NCI-H187 (cell line): Measurements from ENCODE around the gene GRIA1.

ENCODE experiments used
- DNase-seq, 2 experiments: peaks; one replicate each; lab custom pipeline; 2025; lab: John Stamatoyannopoulos, UW

GRIA1 gene

GRCh38 chr5:153659039-153659736 is 168.7 kb downstream of the GRIA1 start:
- DNase-seq = no peak

GRCh38 chr5:153660919-153661318 is 170.4 kb downstream of the GRIA1 start:
- no peak for DNase-seq

GRCh38 chr5:153661897-153662296 is 171.4 kb downstream of the GRIA1 start:
- DNase-seq = no peak

GRCh38 chr5:153670101-153670500 is 179.6 kb downstream of the GRIA1 start:
- no peak for DNase-seq

GRCh38 chr5:153671653-153672346 is 181.3 kb downstream of the GRIA1 start:
- DNase-seq = no peak

- no peak for DNase-seq
These were observed 182.0 kb downstream of the GRIA1 start for GRCh38 chr5:153672347-153673090.

GRCh38 chr5:153674356-153674755 is 183.9 kb downstream of the GRIA1 start:
- no peak for DNase-seq

GRCh38 chr5:153676406-153676805 is 185.9 kb downstream of the GRIA1 start:
- no peak for DNase-seq

GRCh38 chr5:153676821-153677220 is 186.4 kb downstream of the GRIA1 start:
- DNase-seq = no peak

- no peak for DNase-seq
These were observed 188.3 kb downstream of the GRIA1 start for GRCh38 chr5:153678617-153679329.

- no peak for DNase-seq
These were observed 199.8 kb downstream of the GRIA1 start for GRCh38 chr5:153690236-153690635.

GRCh38 chr5:153696256-153696655 is 205.8 kb downstream of the GRIA1 start:
- no peak for DNase-seq

- no peak for DNase-seq
These were observed 208.6 kb downstream of the GRIA1 start for GRCh38 chr5:153699035-153699434.

- DNase-seq = no peak
These were observed 210.5 kb downstream of the GRIA1 start for GRCh38 chr5:153700940-153701339.

GRCh38 chr5:153702265-153702664 is 211.8 kb downstream of the GRIA1 start:
- no peak for DNase-seq

GRCh38 chr5:153704110-153704509 is 213.6 kb downstream of the GRIA1 start:
- DNase-seq = no peak

- DNase-seq = no peak
These were observed 217.2 kb downstream of the GRIA1 start for GRCh38 chr5:153707626-153708025.

- no peak for DNase-seq
These were observed 221.3 kb downstream of the GRIA1 start for GRCh38 chr5:153711755-153712154.

GRCh38 chr5:153712946-153713345 is 222.5 kb downstream of the GRIA1 start:
- DNase-seq = no peak

GRCh38 chr5:153713943-153714342 is 223.5 kb downstream of the GRIA1 start:
- DNase-seq = no peak

GRCh38 chr5:153714798-153715197 is 224.3 kb downstream of the GRIA1 start:
- no peak for DNase-seq

- no peak for DNase-seq
These were observed 226.8 kb downstream of the GRIA1 start for GRCh38 chr5:153717287-153717686.
